Measurements from ENCODE around the gene SNED1.

The SNED1 gene

GRCh38 chr2:241011296-241011600 is 12.8 kb downstream of the SNED1 start:
- H3K36me3 ChIP-seq = no peaks in the 10 kb centered on the region
- TF ChIP-seq CTCF (IDR thresholded peaks at IDR 0.05; ENCODE audit: low read depth, low read length) = no peak
- H3K4me1 ChIP-seq = no peaks in the 10 kb centered on the region
- no peak overlapping the region for H3K4me3 ChIP-seq (ENCODE audit: low read depth, low read length)
- DNase-seq = no peak
- no peaks in the 10 kb centered on the region for H3K9me3 ChIP-seq
- no peaks in the 10 kb centered on the region for H3K27me3 ChIP-seq

- no peak for DNase-seq
- Histone ChIP-seq H3K27me3 (no peaks in the 10 kb centered on the region), H3K36me3 (no peaks in the 10 kb centered on the region), H3K4me3 (ENCODE audit: low read depth, low read length) (no peak overlapping the region), H3K4me1 (no peaks in the 10 kb centered on the region), H3K9me3 (no peaks in the 10 kb centered on the region)
- no peak for TF ChIP-seq CTCF (IDR thresholded peaks at IDR 0.05; ENCODE audit: low read depth, low read length)
Measured at GRCh38 chr2:241011751-241012510, 13.5 kb downstream of the SNED1 start.

- Histone ChIP-seq H3K4me3 (ENCODE audit: low read depth, low read length) (no peak overlapping the region), H3K27me3 (no peaks in the 10 kb centered on the region), H3K9me3 (no peaks in the 10 kb centered on the region), H3K36me3 (no peaks in the 10 kb centered on the region), H3K4me1 (no peaks in the 10 kb centered on the region)
- no peak for DNase-seq
- no peak for TF ChIP-seq CTCF (IDR thresholded peaks at IDR 0.05; ENCODE audit: low read depth, low read length)
Measured at GRCh38 chr2:241014224-241014623, 15.8 kb downstream of the SNED1 start.

- H3K27me3 ChIP-seq = no peaks in the 10 kb centered on the region
- H3K4me1 ChIP-seq = no peaks in the 10 kb centered on the region
- no peaks in the 10 kb centered on the region for H3K36me3 ChIP-seq
- TF ChIP-seq CTCF (IDR thresholded peaks at IDR 0.05; ENCODE audit: low read depth, low read length) = no peak
- no peaks in the 10 kb centered on the region for H3K9me3 ChIP-seq
- H3K4me3 ChIP-seq (ENCODE audit: low read depth, low read length) = no peak overlapping the region
- DNase-seq = no peak
Measured at GRCh38 chr2:241014764-241015163, 16.3 kb downstream of the SNED1 start.

GRCh38 chr2:241015439-241015838 is 17.0 kb downstream of the SNED1 start:
- H3K9me3 ChIP-seq = no peaks in the 10 kb centered on the region
- no peaks in the 10 kb centered on the region for H3K4me1 ChIP-seq
- TF ChIP-seq CTCF (IDR thresholded peaks at IDR 0.05; ENCODE audit: low read depth, low read length) = no peak
- no peaks in the 10 kb centered on the region for H3K27me3 ChIP-seq
- H3K36me3 ChIP-seq = no peaks in the 10 kb centered on the region
- H3K4me3 ChIP-seq (ENCODE audit: low read depth, low read length) = no peak overlapping the region
- DNase-seq = no peak

GRCh38 chr2:241017228-241017940 is 19.0 kb downstream of the SNED1 start:
- no peaks in the 10 kb centered on the region for H3K9me3 ChIP-seq
- no peak overlapping the region for H3K4me3 ChIP-seq (ENCODE audit: low read depth, low read length)
- no peaks in the 10 kb centered on the region for H3K4me1 ChIP-seq
- no peak for TF ChIP-seq CTCF (IDR thresholded peaks at IDR 0.05; ENCODE audit: low read depth, low read length)
- H3K27me3 ChIP-seq = no peaks in the 10 kb centered on the region
- no peaks in the 10 kb centered on the region for H3K36me3 ChIP-seq
- no peak for DNase-seq
